Fibroblast of skin of right quadriceps (primary cell): Measurements from ENCODE around the gene HDAC4.

Experiments used
- DNase-seq: peaks from one replicate; pipeline ENCODE4 v3.0.0-alpha.2; 2013

Gene HDAC4

DNA sequence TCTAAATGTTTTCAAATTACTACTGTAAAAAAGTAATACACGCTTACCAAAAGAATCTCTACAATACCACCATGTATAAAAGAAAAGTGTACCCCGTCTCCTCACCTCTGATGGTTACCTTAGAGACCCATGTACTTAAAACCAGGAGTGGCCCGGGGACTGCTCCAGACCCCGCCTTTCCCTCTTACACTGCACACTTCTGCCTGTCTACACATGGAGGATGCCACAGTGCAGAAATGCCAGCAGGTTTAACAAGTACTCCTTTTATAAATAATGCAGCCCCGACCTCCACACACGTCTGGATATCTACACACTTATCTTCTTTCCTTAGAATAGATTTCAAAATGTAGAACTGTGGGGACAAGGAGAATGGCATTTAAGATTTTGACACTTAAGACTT lies 5.3 kb downstream of the HDAC4 start:
- no peak for DNase-seq

DNA sequence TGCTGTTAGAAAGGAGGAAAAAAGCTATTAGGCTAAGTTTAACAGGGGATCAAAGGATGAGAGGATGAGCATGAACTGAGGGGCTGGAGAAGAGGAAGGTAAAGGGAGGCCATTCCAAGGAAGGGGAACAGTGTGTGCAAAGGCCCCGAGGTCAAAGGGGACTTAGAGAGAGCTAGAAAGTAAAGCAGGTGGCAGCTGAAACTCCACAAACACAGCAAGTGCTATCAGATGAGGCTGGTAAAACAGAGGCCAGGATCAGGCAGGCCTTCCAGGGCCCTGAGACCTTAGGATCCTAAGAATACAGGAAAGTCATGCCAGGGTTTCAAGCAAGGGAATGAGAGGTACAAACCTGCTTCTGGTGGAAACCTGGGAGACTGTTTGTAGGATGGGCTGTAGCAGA lies 5.8 kb downstream of the HDAC4 start:
- no peak for DNase-seq

DNA sequence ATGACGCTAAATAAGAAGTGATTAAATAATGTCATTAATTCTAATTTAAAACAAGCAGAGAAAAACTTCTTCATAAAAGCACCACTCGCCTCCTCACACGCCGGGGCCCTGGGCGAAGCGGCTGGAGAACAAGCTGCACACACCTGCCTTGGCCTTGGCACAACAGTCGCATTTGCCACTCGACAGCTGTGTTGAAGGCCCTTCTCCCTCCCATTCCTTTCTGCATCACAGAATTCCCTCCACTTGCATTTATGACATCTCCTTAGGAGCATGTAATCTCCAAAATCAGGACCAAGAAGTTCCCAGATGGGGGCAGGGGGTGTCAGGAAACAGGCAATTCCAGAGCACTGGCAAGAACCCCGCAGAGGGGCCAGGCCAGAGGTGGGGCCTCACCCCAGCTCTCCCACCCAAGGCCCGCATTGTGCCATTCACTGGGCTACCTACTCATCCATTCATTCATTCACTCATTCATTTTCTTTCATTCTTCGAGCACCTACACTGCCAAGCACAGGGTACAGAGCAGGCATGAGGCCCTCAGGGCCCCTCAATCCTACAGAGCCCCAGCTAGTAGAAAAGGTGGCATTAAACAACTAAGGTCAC lies 6.4 kb downstream of the HDAC4 start:
- DNase-seq = no peak

- DNase-seq = peak; percentile 64
Measured at GRCh38 chr2:239393941-239394340, 6.9 kb downstream of the HDAC4 start.

GRCh38 chr2:239393388-239393940 lies 7.4 kb downstream of the HDAC4 start:
- no peak for DNase-seq

DNA sequence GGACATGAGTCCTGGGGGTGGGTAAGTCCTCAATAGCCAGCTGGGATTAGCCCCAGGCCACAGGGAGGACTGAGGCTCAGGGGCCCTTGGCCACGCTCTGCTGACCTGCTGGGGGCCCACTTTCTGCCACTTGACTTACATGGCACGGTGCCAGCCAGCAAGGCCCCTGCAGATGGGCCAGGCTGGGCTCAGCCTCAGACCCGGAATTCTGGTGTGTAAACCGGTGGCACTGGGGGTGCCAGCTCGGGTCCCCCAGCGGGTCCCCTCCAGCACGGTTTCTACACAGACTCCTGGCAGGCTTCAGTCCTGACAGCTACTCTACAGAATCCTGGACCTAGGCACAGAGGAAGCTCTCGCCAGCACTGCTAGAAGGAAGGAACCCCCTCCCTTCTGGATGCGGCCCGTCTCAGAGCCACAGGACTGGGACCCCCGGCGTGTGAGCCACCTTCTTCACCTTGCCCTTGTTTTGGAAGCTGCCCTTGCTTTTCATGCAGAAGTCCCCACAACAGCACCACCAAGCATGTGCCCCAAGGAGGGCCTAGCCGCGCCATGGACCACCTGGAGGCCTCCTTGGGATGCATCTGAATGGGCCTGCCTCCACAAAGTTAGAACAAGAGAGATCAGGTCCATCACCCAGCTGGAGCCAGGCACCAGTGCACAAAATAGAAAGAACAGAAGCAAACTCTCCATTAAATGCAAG lies 8.0 kb downstream of the HDAC4 start:
- DNase-seq = no peak

GRCh38 chr2:239392072-239392357 lies 8.8 kb downstream of the HDAC4 start:
- DNase-seq = no peak

- DNase-seq = no peak
Measured at GRCh38 chr2:239391286-239392071, 9.3 kb downstream of the HDAC4 start.

- DNase-seq = no peak
Measured at GRCh38 chr2:239390546-239391285, 10.1 kb downstream of the HDAC4 start.

GRCh38 chr2:239389414-239390329 lies 11.1 kb downstream of the HDAC4 start:
- no peak for DNase-seq

DNA sequence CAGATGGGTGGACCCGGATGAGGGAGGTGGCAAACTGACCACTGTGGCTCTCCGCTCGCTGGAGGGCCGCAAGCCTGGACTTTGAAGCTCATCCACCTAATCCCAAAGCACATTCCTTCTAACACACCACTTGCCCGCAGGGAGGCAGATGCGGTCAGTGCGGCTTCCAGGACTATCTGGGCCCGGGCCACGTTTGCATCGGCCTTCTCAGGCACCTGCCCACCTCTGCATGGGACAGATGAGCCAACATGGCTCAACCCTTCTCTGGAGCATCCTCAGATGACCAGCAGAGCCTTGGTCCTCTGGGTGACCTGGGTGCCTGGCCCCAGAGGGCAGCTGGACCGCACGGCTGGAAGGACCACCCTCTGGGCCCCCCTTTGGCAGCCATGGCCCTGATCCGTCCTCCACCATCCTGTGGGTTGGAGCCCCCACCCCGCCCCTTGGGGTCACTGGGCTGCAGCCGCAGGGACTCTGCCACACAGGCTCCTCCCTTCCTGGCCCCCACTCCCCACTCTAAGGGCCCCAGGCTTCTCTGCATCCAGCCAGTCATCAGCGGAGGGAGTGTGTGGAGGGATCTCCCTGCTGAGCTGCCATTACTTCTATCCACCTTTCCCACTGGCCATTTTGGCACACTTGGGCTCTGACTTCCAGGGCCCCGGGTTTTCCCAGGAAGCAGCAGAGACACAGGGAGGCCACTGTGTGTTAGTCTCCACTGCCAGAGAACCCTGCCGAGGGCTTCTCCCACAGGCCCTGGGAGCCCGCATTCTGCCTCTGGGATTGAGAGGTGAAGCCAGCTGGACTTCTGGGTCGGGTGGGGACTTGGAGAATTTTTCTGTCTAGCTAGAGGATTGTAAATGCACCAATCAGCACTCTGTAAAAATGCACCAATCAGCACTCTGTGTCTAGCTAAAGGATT lies 12.3 kb downstream of the HDAC4 start:
- DNase-seq = no peak

- no peak for DNase-seq
Measured at GRCh38 chr2:239387811-239388210, 13.0 kb downstream of the HDAC4 start.

- DNase-seq = no peak
Measured at GRCh38 chr2:239386872-239387445, 13.9 kb downstream of the HDAC4 start.

DNA sequence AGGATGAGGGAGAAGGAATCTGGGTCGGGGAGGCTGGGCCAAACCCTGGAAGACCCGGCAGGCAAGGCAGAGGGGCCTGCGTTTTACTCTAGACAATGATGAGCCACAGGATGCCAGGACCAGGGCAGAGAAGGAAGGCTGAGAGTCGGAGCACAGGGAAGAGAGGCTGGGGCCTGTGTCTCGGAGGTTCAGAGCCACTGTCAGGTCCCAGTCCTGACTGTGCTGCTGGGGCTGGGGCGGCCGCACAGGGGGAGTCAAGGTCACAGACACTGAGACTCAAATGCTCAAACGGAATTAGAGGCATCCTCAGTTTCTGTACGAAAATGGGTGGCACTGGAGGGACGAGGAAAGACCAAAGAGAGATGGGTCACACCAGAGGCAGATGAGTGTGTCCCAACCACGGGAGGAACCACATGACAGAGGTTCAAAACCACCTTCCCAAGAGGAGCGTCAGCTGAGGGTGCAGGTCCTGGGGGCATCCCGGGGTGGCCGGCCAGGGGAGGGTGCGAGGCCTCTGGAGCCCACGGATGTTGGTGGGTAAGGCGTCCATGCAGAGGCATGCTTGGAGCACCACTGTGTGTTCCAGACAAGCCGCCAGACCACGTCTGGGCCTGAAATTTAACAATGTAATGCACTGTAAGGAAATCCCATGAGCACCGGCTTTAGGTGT lies 14.7 kb downstream of the HDAC4 start:
- no peak for DNase-seq

DNA sequence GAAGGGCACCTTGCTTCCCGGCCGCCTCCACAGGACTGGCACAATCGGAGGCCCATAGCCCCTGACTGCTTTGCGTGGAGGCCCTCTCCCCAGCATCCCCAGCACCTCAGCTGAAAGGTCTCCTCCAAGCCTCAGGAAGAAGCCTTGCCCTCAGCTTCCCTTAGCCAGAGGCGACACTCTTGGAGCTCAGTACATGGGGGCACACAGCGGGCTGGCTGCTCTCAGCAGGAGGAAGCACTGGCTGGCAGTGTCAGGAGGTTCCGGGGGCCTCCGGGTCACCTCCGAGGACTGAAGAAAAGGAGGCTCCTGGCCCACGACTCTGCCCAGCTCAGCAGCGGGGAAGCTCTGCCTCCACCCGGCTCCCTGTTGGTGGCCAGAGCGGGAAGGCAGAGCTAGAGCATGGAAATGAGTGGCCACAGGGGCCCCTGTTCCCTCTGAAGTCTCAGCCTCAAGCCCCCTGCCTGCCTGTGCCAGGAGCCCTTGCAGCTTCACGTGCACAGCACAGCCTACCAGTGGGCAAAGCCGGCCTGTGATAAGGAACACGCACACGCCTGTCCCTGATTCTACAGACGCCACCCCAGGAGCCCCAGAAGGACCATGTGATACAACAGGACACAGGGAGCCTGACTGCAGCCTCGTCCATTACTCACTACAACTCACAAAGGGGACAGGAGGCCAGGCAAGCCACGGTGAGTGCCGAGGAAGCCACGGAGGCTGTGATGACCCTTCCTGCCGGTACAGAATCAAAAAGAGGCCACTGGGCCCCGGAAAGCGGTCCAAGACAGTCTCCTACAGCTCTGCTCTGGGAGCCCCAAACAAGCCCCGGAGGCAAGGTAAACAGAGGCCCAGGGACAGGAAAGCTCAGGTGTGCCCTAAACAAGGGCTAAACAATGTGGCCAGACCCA lies 15.5 kb downstream of the HDAC4 start:
- no peak for DNase-seq

GRCh38 chr2:239383759-239384156 lies 17.1 kb downstream of the HDAC4 start:
- DNase-seq = no peak

DNA sequence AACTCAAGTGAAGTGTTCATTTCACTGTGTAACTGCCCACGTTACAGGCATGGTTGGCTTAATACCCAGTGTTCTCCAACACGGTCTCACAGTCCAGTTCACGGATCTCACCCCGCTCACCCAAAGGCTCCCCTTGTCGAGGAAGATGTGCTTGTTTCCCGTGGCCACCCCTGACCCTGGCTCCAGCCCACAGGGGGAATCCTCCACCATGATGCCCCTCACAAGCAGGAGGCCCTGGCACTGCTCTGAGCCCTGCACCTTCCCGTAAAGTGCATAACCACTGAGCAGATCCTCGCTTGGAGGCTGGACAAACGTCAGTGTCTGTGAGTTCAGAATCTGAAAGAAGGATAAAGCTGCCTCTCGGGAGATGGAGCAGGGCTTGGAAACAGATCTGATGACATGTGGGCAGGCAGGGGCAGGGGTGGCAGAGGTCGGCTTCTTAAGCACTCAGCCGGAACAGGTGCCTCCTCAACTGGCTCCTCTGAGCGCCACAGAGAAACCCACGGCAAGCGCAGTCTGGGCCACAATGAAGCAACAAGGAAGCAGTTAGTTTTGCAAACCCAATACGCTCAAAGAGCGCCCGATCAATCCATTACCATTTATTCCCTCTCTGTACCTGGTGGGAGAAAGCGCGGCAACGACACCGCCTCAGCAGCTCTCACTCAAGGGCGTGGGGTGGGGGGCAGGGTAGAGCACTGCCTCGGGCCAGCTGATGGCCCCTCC lies 17.6 kb downstream of the HDAC4 start:
- no peak for DNase-seq

DNA sequence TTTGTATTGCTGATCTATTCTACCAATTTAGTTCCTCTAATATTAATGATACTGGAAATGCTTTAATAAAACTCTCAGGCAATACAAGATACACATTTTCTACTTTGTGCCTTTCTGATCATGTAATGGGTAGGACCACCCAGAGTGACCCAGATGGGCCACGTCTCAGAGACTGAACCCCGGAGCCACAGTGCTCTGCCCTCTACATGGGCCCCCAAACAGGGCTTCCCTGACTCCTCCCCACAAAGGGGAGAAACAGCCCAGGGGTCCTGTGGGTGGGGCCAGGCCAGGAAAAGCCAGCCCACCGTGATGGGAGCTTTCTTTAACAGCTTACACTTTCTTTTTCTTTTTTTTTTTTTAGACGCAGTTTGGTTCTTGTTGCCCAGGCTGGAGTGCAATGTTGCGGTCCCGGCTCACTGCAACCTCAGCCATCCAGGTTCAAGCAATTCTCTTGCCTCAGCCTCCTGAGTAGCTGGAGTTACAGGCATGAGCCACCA lies 18.4 kb downstream of the HDAC4 start:
- DNase-seq = no peak
